HepG2 (cell line): ENCODE results near the gene TMEM170B. TPM values are rescaled to one million over a fixed set of nuclear protein-coding genes. Genes with fewer than 3 reads are reported as not detected.

Experiments
- CEBPZ ChIP-seq: IDR thresholded peaks from 2 replicates; pipeline ENCODE4 v1.6.1; 2012; ENCODE audit warnings: low read length, improper control_type of control experiment
- DMAP1 ChIP-seq: IDR thresholded peaks from 2 replicates; pipeline ENCODE4 v1.6.1; 2016
- ELK4 ChIP-seq: sonication (generic); formaldehyde crosslinking; IDR thresholded peaks from 2 replicates; pipeline ENCODE4 v1.9.0; 2021; ENCODE audit warnings: missing genetic modification reagents, borderline replicate concordance
- FIP1L1 ChIP-seq: fragments of 200-400 bp; formaldehyde crosslinking; IDR thresholded peaks from 2 replicates; pipeline ENCODE4 v1.6.1; 2018; ENCODE audit warnings: low read depth, mild to moderate bottlenecking, low read length, moderate library complexity, borderline replicate concordance; ENCODE audit not compliant: insufficient read depth
- ISX ChIP-seq: sonication (generic); formaldehyde crosslinking; conservative IDR thresholded peaks from 2 replicates; pipeline ENCODE4 v1.5.0; 2020; ENCODE audit warnings: missing genetic modification reagents
- MYPOP ChIP-seq: sonication (generic); formaldehyde crosslinking; IDR thresholded peaks from 2 replicates; pipeline ENCODE4 v1.8.1; 2023; ENCODE audit warnings: mild to moderate bottlenecking, moderate library complexity, missing genetic modification reagents
- PHF5A ChIP-seq: IDR thresholded peaks from one replicate; pipeline ENCODE4 v1.6.1; 2018; ENCODE audit warnings: low read depth, missing genetic modification reagents; ENCODE audit not compliant: unreplicated experiment
- RORA ChIP-seq: sonication (generic); formaldehyde crosslinking; IDR thresholded peaks from 2 replicates; pipeline ENCODE4 v1.5.0; 2020; ENCODE audit warnings: mild to moderate bottlenecking, missing genetic modification reagents, moderate library complexity
- SOX13 ChIP-seq, 3 experiments: fragments of 450-650 bp in 1 of 3; sonication (generic) in 1 of 3; formaldehyde crosslinking in 1 of 3; IDR thresholded peaks in 2 of 3; conservative IDR thresholded peaks in 1 of 3; 2 replicates each; pipeline versions ENCODE4 v1.5.0 to v1.6.1; 2016 to 2020; ENCODE audit warnings: antibody characterized with exemption in 1 of 3, mild to moderate bottlenecking in 1 of 3, missing compliant biosample characterization in 1 of 3, missing genetic modification reagents in 1 of 3, moderate library complexity in 1 of 3
- TRIM22 ChIP-seq: fragments of 450-650 bp; IDR thresholded peaks from 2 replicates; pipeline ENCODE4 v1.6.1; 2017
- ZBTB10 ChIP-seq: sonication (generic); formaldehyde crosslinking; IDR thresholded peaks from 2 replicates; pipeline ENCODE4 v1.4.0; 2020; ENCODE audit warnings: missing genetic modification reagents, borderline replicate concordance
- ZFP90 ChIP-seq: sonication (generic); formaldehyde crosslinking; IDR thresholded peaks from 2 replicates; pipeline ENCODE4 v1.8.0; 2022; ENCODE audit warnings: missing genetic modification reagents, mild to moderate bottlenecking, inconsistent platforms, borderline replicate concordance
- ZNF513 ChIP-seq: sonication (generic); formaldehyde crosslinking; conservative IDR thresholded peaks from 2 replicates; pipeline ENCODE4 v1.5.0; 2020; ENCODE audit warnings: missing genetic modification reagents
- ZNF772 ChIP-seq: sonication (generic); formaldehyde crosslinking; IDR thresholded peaks from 2 replicates; pipeline ENCODE4 v1.5.0; 2020; ENCODE audit warnings: mild to moderate bottlenecking, missing genetic modification reagents
- ZNF782 ChIP-seq: sonication (generic); formaldehyde crosslinking; IDR thresholded peaks from 2 replicates; pipeline ENCODE4 v1.4.0; 2020; ENCODE audit warnings: missing genetic modification reagents, mild to moderate bottlenecking, borderline replicate concordance
- polyA plus RNA-seq, 8 experiments: library from polyadenylated mRNA; depleted of rRNA in 3 of 8; stranded (reverse) in 7 of 8; unstranded in 1 of 8; fragments of >200 nt; fragmentation: Illumina TruSeq in 4 of 8; extraction: Trizol in 4 of 8; gene quantifications; 2 replicates each; pipeline versions ENCODE4 v1.2.1 to v1.2.3, GENCODE V29; 2011 to 2016; ENCODE audit warnings: low read depth in 4 of 8, missing spikeins in 1 of 8, mixed read lengths in 1 of 8; ENCODE audit not compliant: insufficient read depth in 1 of 8
- total RNA-seq, 5 experiments: library from RNA; depleted of rRNA; stranded (reverse); fragments of >200 nt; fragmentation: Illumina TruSeq; extraction: Trizol; gene quantifications; 2 replicates each; pipeline ENCODE4 v1.2.3, GENCODE V29; 2016; ENCODE audit warnings: low read depth in 1 of 5

TMEM170B gene
- total and polyA plus RNA-seq, 2 of the 13 experiments (the other 11 are each of a cell fraction or from before 2014, with no cell fraction given), result 3.3 to 9.4 TPM

GRCh38 chr6:11575408-11576033, 38.0 kb downstream of the TMEM170B start (continued):
- TF ChIP-seq SOX13 (IDR thresholded peaks at IDR 0.05) (no peak), SOX13 (CRISPR knock-in tag; conservative IDR thresholded peaks at IDR 0.05 in 1 of 2, IDR thresholded peaks at IDR 0.05 in 1 of 2) (peak in 1 of 2 experiments; percentile 58; a peak in 2 of 4 replicates), ZNF782 (CRISPR knock-in tag) (no peak), ZBTB10 (CRISPR knock-in tag) (no peak), ZNF772 (CRISPR knock-in tag) (no peak), PHF5A (CRISPR knock-in tag) (peak; percentile 88), RORA (CRISPR knock-in tag) (no peak), ELK4 (no peak), FIP1L1 (no peak), MYPOP (CRISPR knock-in tag) (no peak), DMAP1 (CRISPR knock-in tag) (no peak), ZFP90 (CRISPR knock-in tag) (no peak), CEBPZ (no peak), ISX (CRISPR knock-in tag) (no peak), ZNF513 (CRISPR knock-in tag) (no peak), TRIM22 (no peak)
